GM18858 (cell line): ENCODE results near the gene ITSN1.
"Not testable (repeated sequence)": the region's sequence is repeated elsewhere in the genome, so short reads cannot be mapped to it uniquely, and the experiment has no call there.

Source experiments
- ATAC-seq: cut with Tn5 transposase; IDR thresholded peaks from one replicate; pipeline ENCODE4 v1.9.1; 2021; ENCODE audit not compliant: unreplicated experiment

ITSN1 gene

GRCh38 chr21:33762803-33763581, 120.7 kb downstream of the ITSN1 start:
- ATAC-seq: no peak

- no peak for ATAC-seq
Observed at GRCh38 chr21:33763582-33763899, 121.2 kb downstream of the ITSN1 start.

GRCh38 chr21:33767236-33767635, 124.9 kb downstream of the ITSN1 start:
- no peak for ATAC-seq

GRCh38 chr21:33767960-33768359, 125.7 kb downstream of the ITSN1 start:
- ATAC-seq: no peak

- ATAC-seq: no peak
Observed at GRCh38 chr21:33769057-33769456, 126.8 kb downstream of the ITSN1 start.

- ATAC-seq: no peak
Observed at GRCh38 chr21:33770542-33770941, 128.2 kb downstream of the ITSN1 start.

- ATAC-seq: no peak
Observed at GRCh38 chr21:33771976-33772375, 129.7 kb downstream of the ITSN1 start.

GRCh38 chr21:33774551-33774950, 132.2 kb downstream of the ITSN1 start:
- no peak for ATAC-seq

- no peak for ATAC-seq
Observed at GRCh38 chr21:33775100-33775828, 133.0 kb downstream of the ITSN1 start.

GRCh38 chr21:33780631-33781030, 138.3 kb downstream of the ITSN1 start:
- ATAC-seq: no peak

- ATAC-seq: no peak
Observed at GRCh38 chr21:33781121-33781520, 138.8 kb downstream of the ITSN1 start.

- no peak for ATAC-seq
Observed at GRCh38 chr21:33783187-33783979, 141.1 kb downstream of the ITSN1 start.

- ATAC-seq: no peak
Observed at GRCh38 chr21:33787431-33787830, 145.1 kb downstream of the ITSN1 start.

- ATAC-seq: not testable (repeated sequence)
Observed at GRCh38 chr21:33788438-33788837, 146.1 kb downstream of the ITSN1 start.

- ATAC-seq: no peak
Observed at GRCh38 chr21:33789697-33790096, 147.4 kb downstream of the ITSN1 start.

- no peak for ATAC-seq
Observed at GRCh38 chr21:33791073-33791472, 148.8 kb downstream of the ITSN1 start.

GRCh38 chr21:33794596-33794995, 152.3 kb downstream of the ITSN1 start:
- ATAC-seq: no peak

- ATAC-seq: no peak
Observed at GRCh38 chr21:33797565-33797964, 155.3 kb downstream of the ITSN1 start.

GRCh38 chr21:33799378-33800090, 157.2 kb downstream of the ITSN1 start:
- no peak for ATAC-seq

- ATAC-seq: no peak
Observed at GRCh38 chr21:33800753-33801423, 158.6 kb downstream of the ITSN1 start.
